Stimulated activated CD4-positive, alpha-beta T cell treated with anti-CD3 and anti-CD28 coated beads, Interleukin-2, amount 100 ng/mL, for 48 hours (primary cell): ENCODE data around the gene ZC3HAV1.
"Not testable (repeated sequence)": the region's sequence is repeated elsewhere in the genome, so short reads cannot be mapped to it uniquely, and the experiment has no call there.

Experiments
- DNase-seq, 2 donors: peaks; one replicate each; pipeline ENCODE4 v3.0.0-alpha.2; 2020

Gene ZC3HAV1

DNA sequence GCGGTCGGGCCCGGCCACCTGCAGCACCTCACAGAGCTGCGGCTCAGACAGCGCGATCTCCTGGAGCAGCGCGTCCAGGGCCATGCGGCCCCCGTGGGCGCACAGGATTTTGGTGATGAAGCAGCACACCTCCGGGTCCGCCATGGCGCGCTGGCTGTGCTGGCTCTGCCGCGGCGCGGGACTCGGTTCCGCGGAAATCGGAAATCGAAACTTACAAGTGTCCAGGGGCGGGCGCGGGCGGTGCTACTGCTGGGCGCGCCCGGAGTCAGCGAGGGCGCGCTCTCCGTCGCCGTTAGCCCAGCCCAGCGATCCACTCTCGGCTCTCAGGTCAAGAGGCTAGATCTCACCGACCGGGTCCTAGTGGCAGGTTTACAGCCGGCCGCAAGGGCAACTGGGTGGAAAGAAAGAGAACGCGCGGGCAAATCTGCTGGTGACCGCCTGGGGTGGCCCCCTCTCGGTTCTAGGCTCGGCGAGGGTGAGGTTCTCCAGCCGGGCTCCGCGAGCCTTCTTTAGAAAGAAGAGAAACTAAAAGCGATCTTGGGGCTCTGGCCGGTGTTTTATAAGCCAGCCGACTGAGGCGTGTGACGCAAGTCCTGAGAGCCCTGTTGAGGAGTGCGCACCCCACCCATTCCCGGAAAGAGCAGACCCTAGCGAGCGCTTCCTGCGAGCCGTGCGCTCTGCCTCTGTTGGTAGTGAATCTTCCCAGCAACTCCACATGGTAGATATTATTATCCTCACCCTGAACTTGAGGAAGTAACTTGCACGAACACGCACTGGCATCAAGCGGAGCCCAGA is at the start of gene ZC3HAV1:
Gene ZC3HAV1 (minus strand): TSS at position 533 of the 795 bp plus-strand sequence. CDS start 389 bp downstream, at position 144.
- peak; percentile 74 to 77 for DNase-seq

DNA sequence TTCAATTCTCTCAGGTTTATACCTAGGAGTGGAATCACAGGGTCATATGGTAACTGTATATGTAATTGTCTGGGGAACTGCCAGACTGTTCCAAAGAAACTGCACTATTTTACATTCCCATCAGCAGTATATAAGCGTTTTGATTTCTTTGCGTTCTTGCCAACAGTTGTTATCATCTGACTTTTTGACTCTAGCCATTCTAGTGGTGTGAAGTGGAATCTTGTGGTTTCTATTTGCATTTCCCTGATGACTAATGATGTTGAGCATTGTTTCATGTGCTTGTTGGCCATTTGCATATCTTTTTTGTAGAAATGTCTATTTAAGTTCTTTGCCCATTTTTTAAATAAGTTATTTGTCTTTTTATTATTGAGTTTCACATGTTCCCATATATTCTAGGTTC is 44.3 kb upstream of the ZC3HAV1 start:
- DNase-seq, result no peak

- DNase-seq, result no peak
Observed at GRCh38 chr7:139152149-139152548, 42.6 kb upstream of the ZC3HAV1 start.

- no peak for DNase-seq
Observed at GRCh38 chr7:139139150-139139549, 29.6 kb upstream of the ZC3HAV1 start.

DNA sequence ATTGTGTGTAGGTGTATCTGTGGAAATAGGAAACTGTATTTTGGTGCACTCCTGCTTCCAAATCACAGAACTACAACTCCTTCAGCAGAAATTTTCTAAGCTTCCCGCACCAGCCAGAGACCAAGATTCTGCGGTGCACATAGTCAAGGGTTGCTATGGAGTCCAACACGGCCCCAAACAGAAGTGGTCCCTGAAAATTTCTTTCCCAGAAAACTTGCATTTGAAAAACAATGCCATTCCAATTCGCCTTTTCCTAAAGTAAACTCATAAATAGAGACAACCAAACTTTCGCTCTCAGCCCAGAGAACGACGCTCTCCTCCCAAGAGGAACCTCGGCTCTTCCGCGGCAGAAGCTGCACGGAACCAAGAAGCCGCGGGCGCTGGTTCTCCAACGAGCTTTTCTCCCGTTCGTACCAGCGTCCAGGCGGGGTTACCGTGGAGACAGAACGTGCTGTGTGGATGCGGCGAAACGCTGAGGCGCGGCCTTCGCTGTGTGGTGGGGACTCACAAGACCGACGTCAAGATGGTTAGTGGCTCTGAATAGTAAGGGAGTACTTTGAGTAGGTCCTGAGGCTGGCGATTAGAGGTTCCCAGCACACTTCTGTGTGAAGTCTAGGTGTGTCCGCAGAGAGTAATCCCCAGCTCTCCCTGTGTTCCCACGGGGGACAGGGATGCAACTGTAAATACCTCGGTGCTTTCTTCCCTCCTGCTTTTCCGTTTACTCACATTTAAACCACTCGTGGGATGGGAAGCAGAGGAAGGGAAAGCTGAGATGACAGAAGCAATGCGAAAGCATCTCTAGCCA is 24.0 kb upstream of the ZC3HAV1 start:
- DNase-seq, result peak; percentile 88 to 89

GRCh38 chr7:139132887-139133286 is 23.4 kb upstream of the ZC3HAV1 start:
- no peak for DNase-seq

DNA sequence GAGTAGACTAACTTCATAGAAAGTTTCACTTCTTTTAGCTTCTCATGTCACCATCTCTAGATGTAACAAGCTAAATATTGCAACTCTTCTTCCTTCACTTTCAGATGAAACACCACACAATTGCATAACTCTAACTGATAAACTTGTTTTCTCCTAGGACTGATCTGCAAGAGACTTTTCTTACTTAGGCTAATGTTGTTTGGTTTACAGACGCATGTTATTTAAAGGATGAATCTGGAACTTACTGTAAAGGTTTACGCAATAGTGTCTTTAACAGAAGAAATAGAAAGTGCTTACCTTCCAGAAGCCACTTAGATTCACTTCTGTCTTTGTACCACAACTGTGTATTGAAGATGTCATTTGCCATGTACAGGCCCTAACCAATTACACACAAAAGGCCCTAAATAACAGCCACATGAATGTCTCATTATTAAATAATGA is 22.1 kb upstream of the ZC3HAV1 start:
- no peak for DNase-seq

GRCh38 chr7:139129814-139130213 is 20.3 kb upstream of the ZC3HAV1 start:
- DNase-seq, result not testable (repeated sequence)

DNA sequence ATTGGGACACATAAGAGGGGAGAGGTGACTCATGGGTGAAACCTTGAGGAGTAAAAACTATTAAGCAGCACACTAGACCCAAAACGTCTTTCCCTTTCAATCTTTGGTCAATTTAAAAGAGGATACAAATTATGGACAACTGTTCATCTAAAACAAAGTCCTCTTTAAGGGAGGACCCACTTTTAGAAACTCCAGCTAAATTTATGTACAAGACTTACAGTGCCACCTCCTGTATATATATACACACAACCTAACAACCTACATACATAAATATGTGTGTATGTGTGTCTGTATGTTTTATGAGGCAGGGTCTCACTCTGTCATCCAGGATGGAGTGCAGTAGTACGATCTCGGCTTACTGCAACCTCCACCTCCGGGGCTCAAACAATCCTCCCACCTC is 18.1 kb upstream of the ZC3HAV1 start:
- DNase-seq, result no peak

- DNase-seq, result no peak
Observed at GRCh38 chr7:139125657-139126056, 16.1 kb upstream of the ZC3HAV1 start.

GRCh38 chr7:139124995-139125394 is 15.5 kb upstream of the ZC3HAV1 start:
- DNase-seq, result not testable (repeated sequence)

DNA sequence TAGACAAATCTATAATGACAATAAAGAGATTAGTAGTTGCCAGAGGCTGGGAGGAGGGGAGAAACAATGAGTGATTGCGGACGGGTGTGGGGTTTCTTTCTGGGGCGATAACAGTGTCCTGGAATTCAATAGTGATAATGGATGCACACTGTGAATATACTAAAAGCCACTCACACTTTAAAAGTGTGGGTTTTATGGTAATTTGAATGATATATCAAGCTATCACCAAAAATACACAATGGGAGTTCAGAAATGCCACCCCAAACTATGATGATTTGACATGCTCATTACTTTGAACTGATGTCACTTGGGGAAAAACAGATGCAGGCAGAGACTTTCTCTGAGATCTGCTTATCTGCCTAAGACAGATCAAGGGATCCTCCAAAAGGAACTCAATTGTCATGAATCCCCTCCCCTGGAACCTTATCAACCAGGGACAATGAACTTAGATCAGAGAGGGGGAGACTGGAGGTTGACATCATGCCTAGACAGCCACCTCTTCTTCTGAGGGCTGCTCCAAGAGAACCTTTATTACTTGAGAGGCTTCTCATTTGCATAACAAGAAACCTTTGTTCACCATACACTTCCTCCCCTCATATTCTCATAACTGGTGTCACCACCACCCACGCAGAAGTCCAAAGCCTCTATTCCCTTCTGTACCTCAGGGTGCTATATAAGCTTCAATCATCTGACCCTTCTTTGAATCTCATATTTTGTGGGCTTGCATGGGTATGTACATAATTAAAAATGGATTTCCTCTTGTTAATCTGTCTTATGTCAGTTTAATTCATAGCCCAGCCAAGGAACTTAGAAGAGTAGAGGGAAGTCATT is 14.8 kb upstream of the ZC3HAV1 start:
- no peak for DNase-seq

DNA sequence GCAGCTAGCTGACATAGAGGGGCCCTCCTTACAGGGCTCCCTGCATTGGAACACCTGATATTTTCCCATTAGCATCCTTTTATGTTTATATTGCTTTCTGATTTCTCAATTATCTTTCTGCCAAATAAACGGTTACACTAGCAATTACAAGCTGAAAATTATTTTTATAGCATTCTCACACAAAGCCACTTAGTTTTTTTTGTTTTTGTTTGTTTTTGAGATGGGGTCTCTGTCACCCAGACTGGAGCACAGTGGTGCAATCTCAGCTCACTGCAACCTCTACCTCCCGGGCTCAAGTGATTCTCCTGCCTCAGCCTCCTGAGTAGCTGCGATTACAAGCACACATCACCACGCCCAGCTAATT is 9.9 kb upstream of the ZC3HAV1 start:
- no peak for DNase-seq

DNA sequence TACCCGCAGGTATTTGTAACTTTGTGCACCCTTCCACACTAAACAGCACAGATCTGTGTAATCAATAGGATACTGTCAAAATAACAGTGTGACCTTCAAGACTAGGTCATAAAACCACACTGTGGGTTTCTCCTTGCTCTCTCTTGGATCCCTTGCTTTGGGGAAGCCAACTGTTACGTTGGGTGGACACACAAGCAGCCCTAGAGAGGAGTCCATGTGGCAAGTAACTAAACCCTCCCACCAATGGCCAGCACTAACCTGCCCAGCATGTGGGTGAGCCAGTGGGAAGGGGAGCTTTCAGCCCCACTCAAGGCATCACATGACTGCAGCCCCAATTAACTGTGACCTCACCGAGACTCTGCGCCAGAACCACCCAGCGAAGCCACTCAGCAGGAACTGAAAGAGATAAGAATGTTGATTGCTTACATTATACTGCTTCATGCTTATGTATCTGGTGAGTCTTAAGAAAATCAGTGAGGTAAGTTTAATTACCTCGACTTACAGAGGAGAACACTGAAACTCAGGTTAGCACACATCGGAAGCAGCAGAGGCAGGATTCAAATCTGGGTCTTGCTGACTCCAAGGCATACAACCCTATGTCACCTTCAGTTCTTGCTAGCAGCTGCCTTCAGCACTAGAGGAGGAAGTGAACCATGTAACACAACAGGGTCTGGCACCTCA is 9.4 kb upstream of the ZC3HAV1 start:
- DNase-seq, result no peak

- no peak for DNase-seq
Observed at GRCh38 chr7:139118234-139118804, 8.8 kb upstream of the ZC3HAV1 start.

GRCh38 chr7:139117599-139118233 is 8.2 kb upstream of the ZC3HAV1 start:
- DNase-seq, result no peak

- DNase-seq, result no peak
Observed at GRCh38 chr7:139116999-139117398, 7.5 kb upstream of the ZC3HAV1 start.

- DNase-seq, result no peak
Observed at GRCh38 chr7:139115104-139115503, 5.6 kb upstream of the ZC3HAV1 start.

DNA sequence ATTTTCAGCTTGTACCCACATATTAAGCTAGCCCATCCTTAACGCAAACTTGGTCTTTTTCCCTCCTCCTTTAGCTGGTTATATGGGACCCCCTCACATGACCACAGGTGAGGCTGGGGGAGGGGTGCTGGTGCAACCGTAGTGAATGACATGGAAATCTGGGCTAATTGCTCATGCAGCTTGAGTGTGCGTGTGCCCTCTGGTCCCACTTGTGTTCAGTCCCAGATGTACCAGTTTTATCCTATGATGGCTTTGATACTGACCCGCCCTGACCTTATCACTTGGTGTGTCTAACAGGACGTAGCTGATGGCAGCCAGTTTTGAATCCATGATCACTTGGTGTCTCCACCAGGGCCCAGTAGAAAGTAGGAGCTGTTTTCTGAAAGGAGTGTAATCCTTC is 5.1 kb upstream of the ZC3HAV1 start:
- DNase-seq, result no peak

DNA sequence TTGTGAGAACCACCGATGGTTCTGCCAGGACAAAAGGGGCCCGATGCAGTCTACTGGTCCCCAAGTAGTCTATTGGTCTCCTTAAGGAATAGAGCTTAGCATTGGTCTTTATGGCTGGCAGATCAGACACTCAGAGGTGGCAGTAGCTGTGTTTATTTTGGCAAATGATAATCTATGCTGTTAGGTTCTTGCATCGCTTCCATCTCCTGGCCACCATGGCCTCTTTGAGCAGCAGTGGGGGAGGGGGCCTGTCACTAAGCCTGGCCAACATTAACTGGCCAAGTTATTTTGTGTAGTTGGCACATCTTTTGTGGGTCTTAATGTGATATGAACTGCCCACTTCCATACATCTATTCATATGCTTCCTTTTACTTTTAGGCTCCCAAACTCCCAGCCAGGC is 4.5 kb upstream of the ZC3HAV1 start:
- DNase-seq, result no peak

- no peak for DNase-seq
Observed at GRCh38 chr7:139112741-139113250, 3.3 kb upstream of the ZC3HAV1 start.

DNA sequence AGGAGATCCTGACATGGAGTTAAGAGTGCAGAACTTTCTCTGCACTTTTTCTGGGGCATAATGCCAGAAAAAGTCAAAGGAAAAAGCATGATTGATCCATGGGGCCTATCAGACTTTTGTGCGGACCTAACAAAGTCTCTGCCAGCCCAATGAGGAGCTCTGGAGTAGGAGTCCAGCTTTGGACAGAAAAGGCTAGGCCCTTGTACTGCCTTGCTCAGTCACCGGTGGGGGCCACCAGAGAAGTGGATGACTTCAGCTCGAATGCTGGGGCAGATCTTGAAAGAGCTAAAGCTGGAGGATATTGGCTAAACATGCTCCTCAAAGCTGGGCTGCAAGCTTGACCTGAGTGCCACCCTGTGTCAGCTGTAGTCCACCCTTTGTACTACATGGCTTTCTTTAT is 2.8 kb upstream of the ZC3HAV1 start:
- DNase-seq, result no peak
